Right cardiac atrium (tissue), 5 donors: Measurements from ENCODE around the gene SLIT3. TPM values are rescaled to one million over a fixed set of nuclear protein-coding genes. Genes with fewer than 3 reads are reported as not detected.
A peak's percentile ranks its signal among the peaks of the same experiment; 100 is the strongest.

ENCODE experiments used
- ATAC-seq, 2 donors: fragments of 200-7000 bp; cut with Tn5 transposase; one replicate each; pipeline versions ENCODE4 v1.8.0 to v1.9.1; 2020; ENCODE audit warnings: moderate library complexity in 2 of 2, mild to moderate bottlenecking in 1 of 2
- DNase-seq, 3 donors: peaks; one replicate each; pipeline ENCODE4 v3.0.0-alpha.2; 2020
- H3K27ac ChIP-seq: one replicate; pipeline ENCODE4 v1.5.1; 2013; ENCODE audit warnings: mild to moderate bottlenecking, low read length, control low read depth, moderate library complexity
- H3K27me3 ChIP-seq: one replicate; pipeline ENCODE4 v1.6.1; 2013; ENCODE audit not compliant: control insufficient read depth, insufficient read depth
- H3K4me1 ChIP-seq: one replicate; pipeline ENCODE4 v1.6.1; 2013; ENCODE audit warnings: low read length; ENCODE audit not compliant: control insufficient read depth, insufficient read depth
- H3K4me3 ChIP-seq: one replicate; pipeline ENCODE4 v1.5.1; 2013; ENCODE audit warnings: low read length, control low read depth
- H3K9me3 ChIP-seq: one replicate; pipeline ENCODE4 v1.6.1; 2013; ENCODE audit warnings: low read length; ENCODE audit not compliant: control insufficient read depth
- WGBS: extraction: QIAGEN DNeasy Blood & Tissue Kit; methylation state at CpG from one replicate; pipeline ENCODE4 v1.1.7; 2013; 5-methylcytosine and 5-hydroxymethylcytosine counted together
- intact Hi-C, 4 donors: fragments of 100-400 bp; cut with DNase I; formaldehyde crosslinking; loops; one replicate each; pipeline versions ENCODE4 v1.11.0 to v1.14.0; 2022 to 2023
- polyA plus RNA-seq: library from polyadenylated mRNA; stranded (reverse); fragments of 200-250 nt; gene quantifications from one replicate; pipeline ENCODE4 v1.2.3, GENCODE V29; 2013
- total RNA-seq, 4 donors: library from RNA; stranded (reverse); fragmentation: NEBNext Ultra II Directional; extraction: Animal tissue kit (Norgen Biotek cat#: 25700); gene quantifications; one replicate each; pipeline ENCODE4 v1.2.1, GENCODE V29; 2021
- donor health status: healthy with polysubstance abuse.
- donor health status: DM: no; HTN: yes; CAD: no.
- donor health status: DM: no; HTN: no; CAD: no.
- donor health status: DM: no; HTN: yes; CAD: no; lungs with severe emphysema.
- donor health status: DM: yes; HTN: yes; CAD: no.

The SLIT3 gene
- total and polyA plus RNA-seq, 5 donors, result 32.9 to 188 (median 109) TPM

GRCh38 chr5:168879331-168879730 is 421.6 kb downstream of the SLIT3 start:
- WGBS, result 81% methylated on average over 2 of the region's 2 CpGs
- H3K27me3 ChIP-seq, result no peaks in the 10 kb centered on the region
- DNase-seq, result no peak
- no peak overlapping the region for H3K27ac ChIP-seq
- intact Hi-C loops, result no loop called here
- peaks cover 2% of the 10 kb centered on the region for H3K4me1 ChIP-seq
- H3K4me3 ChIP-seq, result no peak overlapping the region
- ATAC-seq, result no peak
- H3K9me3 ChIP-seq, result no peaks in the 10 kb centered on the region

GRCh38 chr5:168878135-168878745 is 422.7 kb downstream of the SLIT3 start:
- intact Hi-C loops, result no loop called here
- Histone ChIP-seq H3K9me3 (no peaks in the 10 kb centered on the region), H3K4me3 (no peak overlapping the region), H3K4me1 (peaks cover 2% of the 10 kb centered on the region), H3K27ac (no peak overlapping the region), H3K27me3 (no peaks in the 10 kb centered on the region)
- ATAC-seq (no peak), DNase-seq (no peak)
- 58% methylated on average over 10 of the region's 10 CpGs for WGBS

- Histone ChIP-seq H3K4me3 (no peak overlapping the region), H3K9me3 (no peaks in the 10 kb centered on the region), H3K27me3 (no peaks in the 10 kb centered on the region), H3K27ac (no peak overlapping the region), H3K4me1 (peaks cover 2% of the 10 kb centered on the region)
- DNase-seq (peak in 1 of 3 donors; percentile 56), ATAC-seq (peak; percentile 32 to 39)
- 45% methylated on average over 11 of the region's 11 CpGs for WGBS
- intact Hi-C loops, result no loop called here
Observed at GRCh38 chr5:168877132-168877892, 423.6 kb downstream of the SLIT3 start.

GRCh38 chr5:168876419-168876818 is 424.5 kb downstream of the SLIT3 start:
- Histone ChIP-seq H3K9me3 (no peaks in the 10 kb centered on the region), H3K4me3 (no peak overlapping the region), H3K27me3 (no peaks in the 10 kb centered on the region), H3K27ac (no peak overlapping the region), H3K4me1 (peaks cover 2% of the 10 kb centered on the region)
- intact Hi-C loops, result no loop called here
- whole genome bisulfite sequencing, result 93% methylated on average over 3 of the region's 3 CpGs
- ATAC-seq (no peak), DNase-seq (no peak)

GRCh38 chr5:168875832-168876231 is 425.1 kb downstream of the SLIT3 start:
- DNase-seq (no peak), ATAC-seq (peak; percentile 17 to 22)
- 38% methylated on average over 5 of the region's 5 CpGs for WGBS
- Histone ChIP-seq H3K4me3 (no peak overlapping the region), H3K4me1 (peaks cover 2% of the 10 kb centered on the region), H3K27me3 (no peaks in the 10 kb centered on the region), H3K9me3 (no peaks in the 10 kb centered on the region), H3K27ac (no peak overlapping the region)
- intact Hi-C loops, result no loop called here

- intact Hi-C loops, result no loop called here
- Histone ChIP-seq H3K9me3 (no peaks in the 10 kb centered on the region), H3K4me1 (no peaks in the 10 kb centered on the region), H3K27me3 (no peaks in the 10 kb centered on the region), H3K4me3 (no peak overlapping the region), H3K27ac (no peak overlapping the region)
- ATAC-seq, result no peak
- 73% methylated on average over 6 of the region's 6 CpGs for WGBS
- no peak for DNase-seq
Observed at GRCh38 chr5:168874713-168875380, 426.1 kb downstream of the SLIT3 start.

- H3K27me3 ChIP-seq, result no peaks in the 10 kb centered on the region
- peaks cover 2% of the 10 kb centered on the region for H3K4me1 ChIP-seq
- no peak overlapping the region for H3K27ac ChIP-seq
- intact Hi-C loops, result no loop called here
- no peak overlapping the region for H3K4me3 ChIP-seq
- ATAC-seq, result no peak
- WGBS, result 71% methylated on average over 3 of the region's 3 CpGs
- no peaks in the 10 kb centered on the region for H3K9me3 ChIP-seq
- DNase-seq, result no peak
Observed at GRCh38 chr5:168872246-168872645, 428.7 kb downstream of the SLIT3 start.

- Histone ChIP-seq H3K4me1 (peaks cover 7% of the 10 kb centered on the region), H3K27me3 (no peaks in the 10 kb centered on the region), H3K27ac (no peak overlapping the region), H3K9me3 (no peaks in the 10 kb centered on the region), H3K4me3 (no peak overlapping the region)
- ATAC-seq (no peak), DNase-seq (no peak)
- WGBS, result 79% methylated on average over 9 of the region's 9 CpGs
- intact Hi-C loops, result no loop called here
Observed at GRCh38 chr5:168870910-168871309, 430.0 kb downstream of the SLIT3 start.

- Histone ChIP-seq H3K9me3 (no peaks in the 10 kb centered on the region), H3K4me1 (peaks cover 8% of the 10 kb centered on the region), H3K27me3 (no peaks in the 10 kb centered on the region), H3K4me3 (no peak overlapping the region), H3K27ac (peak overlapping the region; percentile 7)
- intact Hi-C loops, result no loop called here
- peak; percentile 77 to 91 for ATAC-seq
- DNase-seq, result peak in 2 of 3 donors; percentile 34 to 50
- WGBS, result 61% methylated on average over 12 of the region's 12 CpGs
Observed at GRCh38 chr5:168869615-168870227, 431.2 kb downstream of the SLIT3 start.

- Histone ChIP-seq H3K27me3 (no peaks in the 10 kb centered on the region), H3K27ac (no peak overlapping the region), H3K4me1 (peaks cover 8% of the 10 kb centered on the region), H3K4me3 (no peak overlapping the region), H3K9me3 (no peaks in the 10 kb centered on the region)
- ATAC-seq (no peak), DNase-seq (no peak)
- 88% methylated on average over 4 of the region's 4 CpGs for WGBS
- intact Hi-C loops, result no loop called here
Observed at GRCh38 chr5:168867241-168867640, 433.7 kb downstream of the SLIT3 start.

GRCh38 chr5:168865968-168866367 is 435.0 kb downstream of the SLIT3 start:
- Histone ChIP-seq H3K4me1 (peaks cover 8% of the 10 kb centered on the region), H3K27ac (no peak overlapping the region), H3K4me3 (no peak overlapping the region), H3K9me3 (no peaks in the 10 kb centered on the region), H3K27me3 (no peaks in the 10 kb centered on the region)
- 35% methylated on average over 5 of the region's 5 CpGs for WGBS
- intact Hi-C loops, result no loop called here
- DNase-seq (peak in 2 of 3 donors; percentile 30 to 62), ATAC-seq (peak; percentile 15 to 59)
